ENCODE data around the gene ACVR2A.

Gene ACVR2A

DNA sequence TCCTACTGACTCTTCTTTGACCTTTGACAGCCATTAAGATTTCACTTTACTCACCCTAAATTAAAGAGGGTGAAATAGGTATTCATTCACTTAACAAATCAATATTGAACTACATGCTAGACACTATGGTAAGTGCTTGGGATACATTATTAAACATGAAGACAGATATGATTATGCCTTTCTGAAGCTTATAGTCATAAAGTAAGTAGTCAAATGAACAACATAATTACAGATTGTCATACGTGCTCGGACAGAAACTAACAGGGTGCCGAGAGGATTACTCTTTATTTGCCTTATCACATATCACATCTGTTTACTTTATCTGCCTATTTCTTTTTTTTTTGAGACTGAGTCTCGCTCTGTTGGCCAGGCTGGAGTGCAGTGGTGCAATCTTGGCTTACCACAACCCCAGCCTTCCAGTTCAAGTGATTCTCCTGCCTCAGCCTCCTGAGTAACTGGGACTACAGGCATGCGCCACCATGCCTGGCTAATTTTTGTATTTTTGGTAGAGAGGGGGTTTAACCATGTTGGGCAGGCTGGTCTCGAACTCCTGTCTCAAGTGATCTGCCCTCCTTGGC lies 9.8 kb downstream of the ACVR2A start:
- no peak overlapping the region for H3K4me3 ChIP-seq (ENCODE audit: low read depth, low read length)
- DNase-seq (ENCODE audit: low read depth), result no peak
- TF ChIP-seq CTCF (IDR thresholded peaks at IDR 0.05; ENCODE audit: control insufficient read depth, extremely low read depth, insufficient read depth), result no peak

- no peak for DNase-seq (ENCODE audit: low read depth)
- no peak overlapping the region for H3K4me3 ChIP-seq (ENCODE audit: low read depth, low read length)
- no peak for TF ChIP-seq CTCF (IDR thresholded peaks at IDR 0.05; ENCODE audit: control insufficient read depth, extremely low read depth, insufficient read depth)
Measured at GRCh38 chr2:147855316-147855715, 10.5 kb downstream of the ACVR2A start.

- no peak for TF ChIP-seq CTCF (IDR thresholded peaks at IDR 0.05; ENCODE audit: control insufficient read depth, extremely low read depth, insufficient read depth)
Measured at GRCh38 chr2:147855977-147856376, 11.1 kb downstream of the ACVR2A start.

DNA sequence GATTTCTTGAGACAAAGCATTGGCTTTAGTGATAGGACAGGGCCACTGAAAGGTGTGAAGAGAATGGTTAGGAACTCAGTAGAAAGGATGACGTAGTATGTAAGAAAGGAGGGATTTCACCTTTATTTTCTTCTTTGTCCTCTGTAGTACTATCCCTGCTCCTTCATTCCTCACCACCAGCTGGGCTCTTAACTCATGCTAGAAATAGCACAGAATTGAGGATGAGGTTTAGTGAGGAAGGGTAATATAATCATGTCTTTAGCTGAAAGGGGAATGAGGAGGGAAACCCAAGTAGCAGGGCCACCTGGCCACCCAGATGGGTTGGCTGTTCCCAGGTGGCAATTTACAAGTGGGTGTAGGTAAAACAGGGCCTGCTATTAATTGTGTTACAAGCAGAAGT lies 15.2 kb downstream of the ACVR2A start:
- DNase-seq (ENCODE audit: low read depth), result no peak
- no peak overlapping the region for H3K4me3 ChIP-seq (ENCODE audit: low read depth, low read length)
- no peak for TF ChIP-seq CTCF (IDR thresholded peaks at IDR 0.05; ENCODE audit: control insufficient read depth, extremely low read depth, insufficient read depth)

More at GRCh38 chr2:147855977-147856376, 11.1 kb downstream of the ACVR2A start:
- no peak for DNase-seq (ENCODE audit: low read depth)
- no peak overlapping the region for H3K4me3 ChIP-seq (ENCODE audit: low read depth, low read length)

DNA sequence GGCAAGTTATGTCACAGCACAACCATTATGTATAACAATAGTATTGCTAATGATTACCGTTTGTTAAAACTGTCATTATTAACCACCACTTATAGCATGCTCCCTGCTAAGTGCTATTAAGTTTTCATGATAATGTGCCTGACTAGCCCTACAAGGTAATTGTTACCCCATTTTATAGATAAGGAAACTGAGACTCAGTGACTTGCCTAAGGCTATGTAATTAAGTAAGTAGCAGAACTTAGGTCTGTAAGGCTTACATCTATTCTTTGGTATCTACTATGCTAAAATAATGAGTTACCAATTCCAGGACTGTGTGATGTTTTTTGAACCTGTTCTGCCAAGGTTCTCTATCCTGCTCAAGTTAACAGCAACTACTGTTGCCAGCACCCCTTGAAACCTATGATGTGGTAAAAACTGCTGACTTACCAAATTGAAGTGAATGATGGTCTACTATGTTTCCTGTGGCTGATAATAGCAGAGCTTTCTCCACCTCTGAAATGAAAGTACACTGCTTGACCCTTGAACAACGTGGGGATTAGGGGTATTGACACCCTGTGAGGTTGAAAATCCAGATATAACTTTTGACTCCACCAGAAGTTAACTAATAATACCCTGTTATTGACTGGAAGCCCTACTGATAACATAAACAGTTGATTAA lies 18.2 kb downstream of the ACVR2A start:
- no peak for TF ChIP-seq CTCF (IDR thresholded peaks at IDR 0.05; ENCODE audit: control insufficient read depth, extremely low read depth, insufficient read depth)
- no peak overlapping the region for H3K4me3 ChIP-seq (ENCODE audit: low read depth, low read length)
- DNase-seq (ENCODE audit: low read depth), result no peak

DNA sequence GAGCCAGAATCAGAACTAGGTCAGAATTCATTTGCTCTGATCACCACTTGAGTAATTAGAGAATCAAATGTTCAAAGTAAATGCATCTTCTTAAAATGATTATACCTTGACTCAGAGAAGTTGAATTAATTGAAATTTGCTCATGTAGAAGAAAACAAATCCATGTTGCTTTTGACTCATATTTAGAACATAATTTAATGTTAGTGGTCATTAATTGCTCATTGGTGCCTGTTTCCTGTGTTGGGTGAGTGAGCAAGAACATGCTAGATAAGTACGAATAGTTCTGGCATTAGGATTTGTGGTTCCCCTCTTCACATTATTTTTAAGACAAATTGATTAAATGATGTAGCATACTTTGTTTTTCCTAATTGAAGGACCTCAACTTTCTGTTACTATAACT lies 19.0 kb downstream of the ACVR2A start:
- DNase-seq (ENCODE audit: low read depth), result no peak
- TF ChIP-seq CTCF (IDR thresholded peaks at IDR 0.05; ENCODE audit: control insufficient read depth, extremely low read depth, insufficient read depth), result no peak
- no peak overlapping the region for H3K4me3 ChIP-seq (ENCODE audit: low read depth, low read length)

DNA sequence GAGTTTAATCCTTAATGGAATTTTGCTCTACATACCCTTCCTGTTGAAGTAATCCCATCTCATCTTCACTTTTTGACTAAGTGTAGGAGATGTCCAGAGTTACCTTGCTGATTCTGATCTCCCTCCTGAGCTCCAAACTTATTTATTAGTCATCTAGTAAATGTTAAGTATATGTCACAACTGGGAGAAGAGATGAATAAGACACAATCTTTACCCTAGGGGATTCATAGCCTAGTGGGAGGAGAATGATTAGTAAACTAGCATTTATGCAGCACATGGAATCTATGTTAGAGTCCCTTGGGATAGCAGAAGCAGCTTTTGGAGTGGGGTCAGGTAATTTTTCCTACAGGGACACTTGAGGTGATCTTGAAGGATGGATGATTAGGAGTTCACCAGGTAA lies 20.7 kb downstream of the ACVR2A start:
- DNase-seq (ENCODE audit: low read depth), result no peak
- TF ChIP-seq CTCF (IDR thresholded peaks at IDR 0.05; ENCODE audit: control insufficient read depth, extremely low read depth, insufficient read depth), result no peak
- H3K4me3 ChIP-seq (ENCODE audit: low read depth, low read length), result no peak overlapping the region
